HG02981 (cell line): ENCODE measurements around the gene NEB.

Experiments
- ATAC-seq: cut with Tn5 transposase; IDR thresholded peaks from one replicate; pipeline ENCODE4 v1.9.1; 2021; ENCODE audit warnings: mild to moderate bottlenecking, moderate library complexity; ENCODE audit not compliant: unreplicated experiment

NEB gene, protein sequence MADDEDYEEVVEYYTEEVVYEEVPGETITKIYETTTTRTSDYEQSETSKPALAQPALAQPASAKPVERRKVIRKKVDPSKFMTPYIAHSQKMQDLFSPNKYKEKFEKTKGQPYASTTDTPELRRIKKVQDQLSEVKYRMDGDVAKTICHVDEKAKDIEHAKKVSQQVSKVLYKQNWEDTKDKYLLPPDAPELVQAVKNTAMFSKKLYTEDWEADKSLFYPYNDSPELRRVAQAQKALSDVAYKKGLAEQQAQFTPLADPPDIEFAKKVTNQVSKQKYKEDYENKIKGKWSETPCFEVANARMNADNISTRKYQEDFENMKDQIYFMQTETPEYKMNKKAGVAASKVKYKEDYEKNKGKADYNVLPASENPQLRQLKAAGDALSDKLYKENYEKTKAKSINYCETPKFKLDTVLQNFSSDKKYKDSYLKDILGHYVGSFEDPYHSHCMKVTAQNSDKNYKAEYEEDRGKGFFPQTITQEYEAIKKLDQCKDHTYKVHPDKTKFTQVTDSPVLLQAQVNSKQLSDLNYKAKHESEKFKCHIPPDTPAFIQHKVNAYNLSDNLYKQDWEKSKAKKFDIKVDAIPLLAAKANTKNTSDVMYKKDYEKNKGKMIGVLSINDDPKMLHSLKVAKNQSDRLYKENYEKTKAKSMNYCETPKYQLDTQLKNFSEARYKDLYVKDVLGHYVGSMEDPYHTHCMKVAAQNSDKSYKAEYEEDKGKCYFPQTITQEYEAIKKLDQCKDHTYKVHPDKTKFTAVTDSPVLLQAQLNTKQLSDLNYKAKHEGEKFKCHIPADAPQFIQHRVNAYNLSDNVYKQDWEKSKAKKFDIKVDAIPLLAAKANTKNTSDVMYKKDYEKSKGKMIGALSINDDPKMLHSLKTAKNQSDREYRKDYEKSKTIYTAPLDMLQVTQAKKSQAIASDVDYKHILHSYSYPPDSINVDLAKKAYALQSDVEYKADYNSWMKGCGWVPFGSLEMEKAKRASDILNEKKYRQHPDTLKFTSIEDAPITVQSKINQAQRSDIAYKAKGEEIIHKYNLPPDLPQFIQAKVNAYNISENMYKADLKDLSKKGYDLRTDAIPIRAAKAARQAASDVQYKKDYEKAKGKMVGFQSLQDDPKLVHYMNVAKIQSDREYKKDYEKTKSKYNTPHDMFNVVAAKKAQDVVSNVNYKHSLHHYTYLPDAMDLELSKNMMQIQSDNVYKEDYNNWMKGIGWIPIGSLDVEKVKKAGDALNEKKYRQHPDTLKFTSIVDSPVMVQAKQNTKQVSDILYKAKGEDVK (N-terminal part only)

DNA sequence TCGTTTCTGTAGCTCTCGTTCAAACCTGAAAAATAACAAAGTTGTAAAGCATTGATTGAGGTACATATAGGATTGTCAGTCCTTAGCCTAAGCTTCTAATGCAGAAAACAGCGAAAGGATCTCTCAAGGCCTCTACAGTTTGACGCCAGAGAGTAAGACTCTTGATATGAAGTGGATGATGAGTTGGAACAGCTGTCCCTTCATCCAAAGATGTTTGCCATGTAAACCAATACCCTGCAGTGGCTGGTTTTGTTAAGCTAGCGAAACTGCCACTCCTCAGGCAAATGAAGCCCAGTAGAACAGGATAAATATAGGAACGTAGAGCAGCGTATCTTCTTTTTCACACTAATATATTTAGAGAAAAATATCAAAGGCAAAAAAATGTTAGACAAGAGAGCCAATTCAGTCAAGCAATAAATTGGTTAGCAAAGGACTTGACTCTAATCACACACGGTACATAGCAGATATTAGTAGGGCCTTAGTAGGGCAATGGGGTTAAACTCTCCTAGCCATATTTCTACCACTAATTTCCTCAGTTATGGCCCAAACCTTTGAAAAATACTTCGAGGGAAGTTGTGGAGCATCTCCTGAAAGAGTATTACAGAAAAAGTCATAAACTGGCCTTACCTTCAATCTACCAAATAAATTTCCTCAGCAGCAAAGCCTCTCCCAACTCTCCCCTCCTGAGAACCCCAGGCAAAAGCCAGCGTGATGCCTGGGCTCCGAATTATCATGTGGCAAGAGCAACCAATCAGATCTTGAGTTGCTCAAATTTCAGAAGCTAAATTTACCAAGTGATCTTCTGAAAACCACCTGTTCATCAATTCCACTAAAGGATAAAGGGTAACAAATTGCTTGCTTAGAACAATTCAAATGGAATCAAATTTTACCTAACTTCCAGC is at the start of gene NEB:
Gene NEB (minus strand): TSS at position 706 of the 902 bp plus-strand sequence. CDS start 1,320 bp downstream, outside the sequence.
- no peak for ATAC-seq

DNA sequence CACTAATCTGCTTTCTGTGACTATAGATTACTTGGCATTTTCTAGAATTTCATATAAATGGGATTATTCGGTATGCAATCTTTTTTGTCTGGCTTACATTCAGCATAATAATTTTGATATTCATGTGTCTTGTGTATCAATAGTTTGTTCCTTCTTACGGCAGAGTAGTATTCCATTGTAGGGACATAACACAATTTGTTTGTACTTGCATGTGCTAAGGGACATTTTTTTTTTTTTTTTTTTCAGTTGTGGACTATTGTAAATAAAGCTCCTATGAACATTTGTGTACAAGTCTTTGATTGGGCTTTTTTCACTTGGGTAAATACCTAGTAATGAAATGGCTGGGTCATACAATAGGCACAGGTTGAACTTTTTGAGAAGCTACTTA is 48.9 kb upstream of the NEB start:
- ATAC-seq = no peak

DNA sequence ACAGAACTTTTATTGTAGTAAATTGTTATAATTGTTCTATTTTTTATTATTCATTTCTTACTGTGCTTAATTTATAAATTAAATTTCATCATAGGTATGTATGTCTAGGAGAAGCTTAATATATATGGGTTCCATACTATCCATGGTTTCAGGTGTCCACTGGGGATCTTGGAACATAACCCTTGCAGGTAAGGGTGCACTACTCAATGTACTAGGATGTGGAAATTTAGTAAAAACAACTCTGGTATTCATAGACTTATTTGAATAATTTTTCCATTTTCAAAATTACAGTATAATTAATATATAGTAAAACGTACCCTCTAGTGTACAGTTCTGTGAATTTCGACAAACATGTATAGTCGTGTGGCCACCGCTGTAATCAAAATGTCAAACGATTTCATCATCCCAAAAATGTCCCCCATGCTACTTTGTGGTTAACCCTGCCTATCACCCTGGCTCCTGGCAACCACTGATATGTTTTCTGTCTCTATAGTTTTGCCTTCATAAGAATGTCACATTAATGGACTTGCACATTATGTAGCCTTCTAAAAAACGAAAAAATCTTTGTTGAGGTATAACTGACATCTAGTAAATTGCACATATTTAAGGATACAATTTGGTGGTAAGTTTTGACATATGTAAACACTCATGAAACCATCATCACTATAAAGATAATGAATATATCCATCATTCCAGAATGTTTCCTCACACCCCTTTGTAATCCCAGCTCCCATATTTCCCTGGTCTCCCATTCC is 48.3 kb upstream of the NEB start:
- no peak for ATAC-seq

DNA sequence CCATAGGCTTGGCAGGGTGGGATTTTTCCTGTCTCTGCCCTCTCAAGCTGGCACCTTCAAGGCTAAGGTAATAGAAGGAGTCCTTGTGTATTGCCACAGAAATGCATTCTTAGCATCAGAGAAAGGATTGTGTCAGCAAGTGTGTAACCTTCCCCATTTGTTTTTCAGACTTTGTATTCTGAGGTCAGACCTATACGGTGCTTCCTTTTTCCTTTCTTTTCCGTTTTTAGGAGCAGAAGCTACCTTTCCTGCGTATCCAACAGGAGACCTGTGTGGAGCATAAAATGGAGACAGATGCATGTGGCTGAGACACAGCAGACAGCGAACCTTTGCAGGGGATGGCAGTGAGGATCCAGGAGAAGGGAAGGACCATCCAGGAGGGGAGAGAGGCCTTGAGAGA is 47.4 kb upstream of the NEB start:
- ATAC-seq = no peak

DNA sequence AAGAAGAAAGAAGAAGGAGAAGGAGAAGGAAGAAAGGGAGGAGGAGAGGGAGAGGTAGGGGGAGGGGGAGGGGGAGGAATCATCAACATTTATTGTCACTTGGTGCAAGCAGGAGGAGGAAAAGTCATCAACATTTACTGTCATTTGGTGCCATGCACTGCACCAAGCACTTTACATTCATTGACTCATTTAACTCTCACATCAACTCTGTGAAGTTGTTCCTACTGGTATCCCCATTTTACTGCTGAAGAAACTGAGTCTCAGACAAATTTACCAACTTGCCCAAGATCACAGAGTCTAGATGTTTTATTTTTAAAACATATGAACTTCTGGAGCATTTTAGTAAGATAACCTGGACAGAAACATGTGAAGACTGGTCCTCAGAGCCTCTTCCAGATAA is 46.7 kb upstream of the NEB start:
- no peak for ATAC-seq

DNA sequence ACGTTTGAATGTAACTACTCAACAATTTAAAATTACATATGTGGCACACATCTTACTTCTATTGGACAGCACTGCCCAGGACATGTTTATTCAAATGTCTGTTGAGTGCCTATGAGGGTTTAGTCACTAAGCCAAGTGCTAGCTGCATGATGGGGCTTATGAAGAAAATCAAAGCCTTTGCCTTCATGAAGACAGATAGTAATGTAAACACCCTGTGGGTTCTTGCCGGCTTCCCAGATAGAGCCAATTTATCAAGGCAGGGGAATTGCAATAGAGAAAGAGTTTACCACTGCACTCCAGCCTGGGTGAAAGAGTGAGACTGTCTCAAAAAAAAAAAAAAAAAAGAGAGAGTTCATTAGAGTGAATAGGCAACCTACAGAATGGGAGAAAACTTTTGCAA is 43.7 kb upstream of the NEB start:
- no peak for ATAC-seq

DNA sequence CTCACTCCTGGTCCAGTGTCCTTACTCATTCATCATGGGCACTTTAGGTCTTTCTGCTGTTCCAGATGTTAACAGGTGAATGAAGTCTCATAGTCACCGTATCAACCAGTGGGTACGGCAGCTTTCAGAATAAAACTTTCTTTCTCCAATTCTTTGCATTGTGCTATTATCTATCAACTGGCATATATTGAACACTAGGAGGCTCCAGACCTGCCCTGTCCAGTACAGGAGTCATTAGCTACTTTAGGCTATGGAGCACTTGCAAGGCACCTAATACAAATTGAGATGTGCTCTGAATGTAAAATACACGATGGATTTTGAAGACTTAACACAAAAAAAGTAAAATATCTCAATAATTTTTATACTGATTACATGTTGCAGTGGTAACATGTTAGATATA is 43.2 kb upstream of the NEB start:
- no peak for ATAC-seq

DNA sequence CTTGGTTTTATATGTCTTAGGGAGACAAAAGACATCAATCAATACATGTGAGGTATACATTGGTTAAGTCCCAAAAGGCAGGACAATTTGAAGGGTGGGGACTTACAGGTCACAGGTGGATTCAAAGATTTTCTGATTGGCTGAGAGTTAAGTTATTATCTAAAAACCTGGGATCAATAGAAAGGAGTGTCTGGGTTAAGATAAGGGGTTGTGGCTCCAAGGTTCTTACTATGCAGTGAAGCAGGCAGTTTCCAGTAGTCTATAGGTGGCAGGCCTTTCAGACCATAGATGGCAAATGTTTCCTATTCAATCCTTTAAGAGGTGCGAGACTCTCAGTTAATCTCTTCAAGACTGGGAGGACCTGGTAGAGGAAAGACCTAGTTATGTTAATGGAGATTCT is 42.1 kb upstream of the NEB start:
- ATAC-seq = no peak

DNA sequence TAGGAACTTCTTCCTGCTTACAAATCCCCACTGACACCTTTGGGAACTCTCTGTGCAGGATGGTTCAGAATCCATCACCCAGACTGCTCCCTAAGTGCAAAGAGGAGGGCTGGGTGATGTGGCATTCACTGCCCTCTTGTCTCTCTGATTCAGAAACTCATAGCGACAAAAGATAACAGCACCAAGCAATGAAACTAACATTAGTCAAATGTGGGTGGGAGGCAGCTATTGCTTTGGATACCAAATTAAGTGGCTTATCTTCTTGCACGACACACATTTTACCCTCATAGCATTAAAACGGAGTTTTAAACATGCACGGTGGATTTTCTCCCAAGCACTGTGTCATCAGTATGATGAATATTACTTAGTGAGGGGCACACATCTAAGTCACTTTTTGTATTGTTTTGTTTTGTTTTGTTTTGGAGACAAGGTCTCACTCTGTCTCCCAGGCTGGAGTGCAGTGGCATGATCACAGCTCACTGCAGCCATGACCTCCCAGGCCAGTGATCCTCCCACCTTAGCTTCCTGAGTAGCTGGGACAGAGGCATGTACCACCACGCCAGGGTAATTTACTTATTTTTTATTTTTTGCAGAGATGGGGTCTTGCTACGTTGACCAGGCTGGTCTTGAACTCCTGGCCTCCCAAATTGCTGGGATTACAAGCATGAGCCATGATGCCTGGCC is 40.9 kb upstream of the NEB start:
- ATAC-seq = peak; percentile 23

DNA sequence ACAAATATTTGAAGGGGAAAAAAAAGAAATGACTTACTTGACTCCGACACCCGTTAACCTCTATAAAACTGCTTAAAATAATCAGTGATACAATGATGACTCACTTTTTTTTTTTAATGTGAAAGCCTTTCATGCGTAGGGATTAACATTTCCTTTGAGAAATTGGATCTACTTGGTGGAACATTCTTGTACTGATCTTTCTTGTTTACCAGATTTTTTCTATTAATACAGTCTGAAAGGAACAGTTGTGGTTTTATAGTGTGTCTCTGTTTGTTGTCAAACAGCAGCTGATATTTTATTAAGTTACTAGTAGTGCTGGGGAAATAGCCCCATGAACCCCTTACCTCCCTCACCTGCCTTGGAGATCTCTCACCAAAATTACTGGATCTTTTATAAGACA is 40.2 kb upstream of the NEB start:
- no peak for ATAC-seq

DNA sequence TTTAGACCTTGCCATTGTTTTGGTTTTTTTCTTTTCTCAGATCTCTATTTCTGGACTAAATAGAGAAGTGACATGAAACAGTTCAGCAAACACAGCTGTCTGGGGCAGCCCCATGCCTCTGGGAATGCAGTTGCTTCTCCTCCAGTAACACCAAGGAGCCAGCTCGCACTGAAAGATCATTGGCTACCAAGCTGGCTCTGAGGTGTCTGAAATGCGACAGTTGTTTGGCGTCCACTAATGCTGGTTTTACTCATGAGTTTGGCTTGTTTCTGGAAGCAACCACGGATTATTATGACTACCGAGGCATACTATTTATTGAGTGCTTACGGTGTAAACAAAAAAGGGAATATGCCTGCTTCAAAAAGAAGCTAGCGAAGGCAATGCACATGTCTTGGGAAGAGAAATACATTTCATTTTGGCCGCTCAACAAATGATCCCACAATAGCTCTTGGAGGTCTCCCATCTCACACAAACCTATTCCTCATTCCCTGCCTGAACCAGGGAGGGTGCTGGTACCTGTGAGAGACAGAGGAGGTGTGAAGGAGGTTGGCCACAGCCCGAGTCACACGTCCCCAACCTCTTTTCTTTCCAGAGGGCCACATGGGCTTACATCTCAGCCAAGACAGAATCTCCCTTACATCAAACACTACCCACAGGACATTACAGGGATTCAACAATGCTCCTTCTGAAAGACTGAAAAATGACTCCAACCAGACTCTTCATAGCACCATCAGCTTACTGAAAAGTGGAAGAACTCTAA is 37.5 kb upstream of the NEB start:
- peak; percentile 94 for ATAC-seq

DNA sequence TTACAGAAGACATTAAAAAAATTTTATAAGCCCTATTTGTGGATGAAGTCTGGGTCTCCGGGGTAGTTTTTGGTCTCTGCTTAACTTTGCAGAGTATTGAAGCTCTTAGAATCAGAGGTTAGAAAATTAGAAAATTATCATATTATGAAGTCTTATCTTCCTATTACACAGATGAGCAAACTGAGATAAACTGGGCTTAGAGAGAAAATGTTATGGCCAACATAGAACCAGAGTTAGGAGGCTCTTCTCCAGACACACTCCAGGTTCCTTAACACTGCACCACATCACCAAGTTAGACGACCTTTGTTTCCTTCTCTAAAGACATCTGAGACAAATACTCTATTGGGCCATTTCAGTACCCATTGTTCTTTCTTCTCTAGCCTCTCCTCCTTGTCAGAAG is 36.7 kb upstream of the NEB start:
- ATAC-seq = peak; percentile 17

DNA sequence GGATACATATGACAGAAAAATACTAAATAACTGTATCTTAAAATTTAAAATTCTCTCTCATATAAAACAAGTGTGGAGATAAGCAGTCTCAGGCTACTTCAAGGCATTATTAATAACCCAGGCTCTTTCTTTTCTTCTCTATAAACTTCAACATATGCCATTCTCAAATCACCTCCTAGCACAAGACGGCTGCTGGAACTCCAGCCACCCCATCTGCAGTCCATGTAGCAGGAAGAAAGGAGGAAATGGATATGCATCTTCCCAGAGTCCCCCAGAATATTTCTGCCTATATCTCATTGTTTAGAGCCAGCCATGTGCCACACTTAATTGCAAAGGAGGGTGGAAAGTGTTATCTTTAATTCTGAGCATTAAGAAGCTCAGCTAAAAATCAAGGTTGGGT is 35.3 kb upstream of the NEB start:
- no peak for ATAC-seq

DNA sequence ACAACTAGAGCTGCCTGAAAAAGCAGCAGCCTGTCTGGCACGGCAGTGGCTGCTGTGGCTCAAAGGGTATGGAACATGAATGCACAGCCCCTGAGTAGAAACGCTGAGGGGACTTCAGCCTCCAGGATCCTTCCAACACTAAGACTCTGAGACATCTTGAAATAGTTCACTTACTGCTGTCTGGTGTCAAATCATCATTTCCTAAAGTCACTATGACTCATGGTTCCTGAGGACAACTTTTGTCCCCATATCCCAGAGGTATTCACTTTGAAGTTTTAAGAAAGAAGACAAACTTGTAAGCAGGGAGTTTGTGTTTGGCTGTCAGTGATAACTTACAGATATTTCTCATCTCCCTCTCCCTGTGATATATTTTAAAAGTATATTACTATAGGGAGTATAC is 33.3 kb upstream of the NEB start:
- ATAC-seq = no peak

DNA sequence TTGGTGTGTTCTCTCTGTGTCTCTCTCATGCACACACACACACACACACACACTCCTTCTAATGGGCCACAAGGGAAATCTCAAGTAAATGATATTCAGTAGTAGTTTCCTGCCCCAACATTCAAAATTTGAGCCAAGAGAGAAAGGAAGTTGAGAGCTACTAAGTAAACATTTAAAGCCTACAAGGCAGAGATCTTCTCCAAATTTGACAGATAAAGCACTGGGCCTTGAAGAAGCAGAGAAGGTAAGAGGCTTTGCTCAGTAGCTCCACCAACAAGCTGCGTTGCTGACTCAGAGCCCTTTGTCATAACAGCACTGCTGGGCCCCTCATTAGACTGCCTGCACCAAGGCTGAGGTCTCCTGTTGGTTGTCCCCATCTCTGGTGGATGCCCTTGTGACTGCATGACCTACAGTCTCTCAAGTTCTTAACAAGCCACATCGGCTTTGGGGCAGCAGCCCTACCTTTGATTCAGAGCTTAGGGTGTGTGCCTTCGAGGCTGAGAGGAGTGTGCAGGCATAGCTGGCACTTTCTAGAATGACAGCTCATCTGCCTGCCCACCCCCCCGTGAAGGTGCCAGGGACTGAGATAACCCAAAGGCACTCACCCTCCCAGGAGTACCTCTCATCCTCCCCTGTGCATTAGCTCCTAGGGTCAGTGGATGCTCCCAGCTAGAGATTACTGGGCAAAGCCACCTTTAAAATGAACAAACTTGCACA is 32.3 kb upstream of the NEB start:
- peak; percentile 54 for ATAC-seq

DNA sequence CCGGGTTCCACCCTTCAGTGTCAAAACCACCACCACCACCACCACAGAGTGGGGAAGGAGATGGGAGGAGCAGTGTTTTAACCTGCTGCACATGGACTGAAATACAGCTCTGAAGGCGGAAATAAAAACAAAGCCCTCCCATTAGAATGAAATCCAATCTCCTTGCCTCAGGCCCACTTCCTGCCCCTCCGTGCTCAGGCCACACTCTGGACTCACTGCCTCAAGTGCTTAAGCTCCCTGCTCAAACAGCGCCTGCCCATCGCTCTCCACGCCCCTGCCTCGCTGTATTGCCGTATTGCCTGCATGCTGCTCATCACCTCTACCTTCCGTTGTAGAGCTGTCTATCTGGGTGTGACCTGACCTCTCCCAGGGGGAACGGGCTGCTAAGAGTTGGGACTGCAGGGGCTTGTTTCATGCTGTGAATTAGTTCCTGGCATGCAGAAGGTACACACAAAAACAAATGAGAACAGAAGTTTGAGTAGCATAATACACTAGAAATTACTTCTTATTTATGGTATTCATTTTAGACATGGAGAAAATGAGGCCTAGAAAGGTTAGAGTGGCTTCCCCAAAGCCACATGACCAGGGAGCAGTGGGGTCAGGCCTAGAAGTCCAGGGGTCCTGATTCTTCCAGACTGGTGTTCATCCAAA is 31.6 kb upstream of the NEB start:
- peak; percentile 30 for ATAC-seq

DNA sequence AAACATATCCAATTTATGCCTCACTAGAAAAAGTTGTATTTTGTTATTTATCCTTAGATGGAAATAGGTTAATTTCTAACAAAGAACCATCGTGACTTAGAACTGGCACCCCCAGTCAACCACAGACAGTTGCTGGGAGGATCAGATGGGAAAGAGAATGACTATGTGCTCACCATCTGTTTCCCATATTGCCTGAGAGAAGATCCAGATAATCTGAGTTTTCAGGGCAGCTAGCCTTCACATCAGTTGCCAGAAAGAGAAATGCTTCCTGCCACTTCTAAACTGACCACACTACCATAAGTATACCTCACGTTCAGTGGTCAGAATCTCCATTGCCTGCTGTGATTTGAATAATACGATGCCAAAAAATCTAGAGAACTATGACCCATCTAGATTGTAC is 28.4 kb upstream of the NEB start:
- ATAC-seq = no peak
